Peyer's patch (tissue), 4 donors: ENCODE results near the gene RAPGEFL1. TPM values are rescaled to one million over a fixed set of nuclear protein-coding genes. Genes with fewer than 3 reads are reported as not detected.
"Not testable (repeated sequence)": the region's sequence is repeated elsewhere in the genome, so short reads cannot be mapped to it uniquely, and the experiment has no call there.

ENCODE experiments used
- DNase-seq, 3 donors: peaks; one replicate each; pipeline ENCODE4 v3.0.0-alpha.2; 2017 to 2019
- H3K27ac ChIP-seq, 4 donors: fragments of 200-600 bp; sonication (generic); one replicate each; pipeline ENCODE4 v1.5.1; 2016 to 2019
- H3K27me3 ChIP-seq, 2 donors: fragments of 200-600 bp; sonication (generic); one replicate each; pipeline ENCODE4 v1.5.1; 2019
- H3K36me3 ChIP-seq, 3 donors: fragments of 200-600 bp; sonication (generic); one replicate each; pipeline ENCODE4 v1.5.1; 2016 to 2019
- H3K4me1 ChIP-seq, 4 donors: fragments of 200-600 bp; sonication (generic); one replicate each; pipeline ENCODE4 v1.5.1; 2016 to 2019
- H3K4me3 ChIP-seq, 4 donors: fragments of 200-600 bp; sonication (generic); 1 replicate in 3 of 4; 2 replicates in 1 of 4; pipeline ENCODE4 v1.5.1; 2016 to 2019; ENCODE audit warnings: mild to moderate bottlenecking in 1 of 4
- H3K9me3 ChIP-seq, 4 donors: fragments of 200-600 bp; sonication (generic); one replicate each; pipeline ENCODE4 v1.5.1; 2016 to 2019; ENCODE audit warnings: mild to moderate bottlenecking in 1 of 4
- POLR2A ChIP-seq, 2 donors: fragments of 450-650 bp; IDR thresholded peaks; one replicate each; pipeline ENCODE4 v1.5.1; 2017; ENCODE audit warnings: antibody characterized with exemption in 2 of 2, mild to moderate bottlenecking in 2 of 2, moderate library complexity in 2 of 2
- total RNA-seq, 4 donors: library from RNA; depleted of rRNA; stranded (reverse); fragments of >200 nt; gene quantifications; one replicate each; pipeline ENCODE4 v1.1.0, GENCODE V29; 2016
- TF ChIP-seq, protein P1 (sequence below), 6 experiments: fragments of 450-650 bp in 4 of 6; fragments of 200-600 bp in 2 of 6; sonication (generic) in 1 of 6; IDR thresholded peaks; one replicate each; pipeline ENCODE4 v1.5.1; 2017 to 2019; ENCODE audit warnings: antibody characterized with exemption in 6 of 6, mild to moderate bottlenecking in 3 of 6, moderate library complexity in 1 of 6

The RAPGEFL1 gene
- total RNA-seq, 4 donors from 2014 or later, result 56.9 to 317 (median 207) TPM

- H3K4me3 ChIP-seq, result peak overlapping the region; percentile 63 to 88 (median 84)
- H3K27ac ChIP-seq, result peak overlapping the region in 3 of 4 donors; percentile 80 to 93 (median 92)
- no peaks in the 10 kb centered on the region for H3K36me3 ChIP-seq
- DNase-seq, result no peak
- H3K4me1 ChIP-seq, result peaks cover 0 to 6% (median 2%) of the 10 kb centered on the region in 4 donors
- TF ChIP-seq, protein P1, sequence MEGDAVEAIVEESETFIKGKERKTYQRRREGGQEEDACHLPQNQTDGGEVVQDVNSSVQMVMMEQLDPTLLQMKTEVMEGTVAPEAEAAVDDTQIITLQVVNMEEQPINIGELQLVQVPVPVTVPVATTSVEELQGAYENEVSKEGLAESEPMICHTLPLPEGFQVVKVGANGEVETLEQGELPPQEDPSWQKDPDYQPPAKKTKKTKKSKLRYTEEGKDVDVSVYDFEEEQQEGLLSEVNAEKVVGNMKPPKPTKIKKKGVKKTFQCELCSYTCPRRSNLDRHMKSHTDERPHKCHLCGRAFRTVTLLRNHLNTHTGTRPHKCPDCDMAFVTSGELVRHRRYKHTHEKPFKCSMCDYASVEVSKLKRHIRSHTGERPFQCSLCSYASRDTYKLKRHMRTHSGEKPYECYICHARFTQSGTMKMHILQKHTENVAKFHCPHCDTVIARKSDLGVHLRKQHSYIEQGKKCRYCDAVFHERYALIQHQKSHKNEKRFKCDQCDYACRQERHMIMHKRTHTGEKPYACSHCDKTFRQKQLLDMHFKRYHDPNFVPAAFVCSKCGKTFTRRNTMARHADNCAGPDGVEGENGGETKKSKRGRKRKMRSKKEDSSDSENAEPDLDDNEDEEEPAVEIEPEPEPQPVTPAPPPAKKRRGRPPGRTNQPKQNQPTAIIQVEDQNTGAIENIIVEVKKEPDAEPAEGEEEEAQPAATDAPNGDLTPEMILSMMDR (IDR thresholded peaks at IDR 0.05), result no peak
- no peak for TF ChIP-seq POLR2A (IDR thresholded peaks at IDR 0.05)
- no peaks in the 10 kb centered on the region for H3K9me3 ChIP-seq
- no peaks in the 10 kb centered on the region for H3K27me3 ChIP-seq
Measured at GRCh38 chr17:40218006-40218739, 40.9 kb downstream of the RAPGEFL1 start.

DNA sequence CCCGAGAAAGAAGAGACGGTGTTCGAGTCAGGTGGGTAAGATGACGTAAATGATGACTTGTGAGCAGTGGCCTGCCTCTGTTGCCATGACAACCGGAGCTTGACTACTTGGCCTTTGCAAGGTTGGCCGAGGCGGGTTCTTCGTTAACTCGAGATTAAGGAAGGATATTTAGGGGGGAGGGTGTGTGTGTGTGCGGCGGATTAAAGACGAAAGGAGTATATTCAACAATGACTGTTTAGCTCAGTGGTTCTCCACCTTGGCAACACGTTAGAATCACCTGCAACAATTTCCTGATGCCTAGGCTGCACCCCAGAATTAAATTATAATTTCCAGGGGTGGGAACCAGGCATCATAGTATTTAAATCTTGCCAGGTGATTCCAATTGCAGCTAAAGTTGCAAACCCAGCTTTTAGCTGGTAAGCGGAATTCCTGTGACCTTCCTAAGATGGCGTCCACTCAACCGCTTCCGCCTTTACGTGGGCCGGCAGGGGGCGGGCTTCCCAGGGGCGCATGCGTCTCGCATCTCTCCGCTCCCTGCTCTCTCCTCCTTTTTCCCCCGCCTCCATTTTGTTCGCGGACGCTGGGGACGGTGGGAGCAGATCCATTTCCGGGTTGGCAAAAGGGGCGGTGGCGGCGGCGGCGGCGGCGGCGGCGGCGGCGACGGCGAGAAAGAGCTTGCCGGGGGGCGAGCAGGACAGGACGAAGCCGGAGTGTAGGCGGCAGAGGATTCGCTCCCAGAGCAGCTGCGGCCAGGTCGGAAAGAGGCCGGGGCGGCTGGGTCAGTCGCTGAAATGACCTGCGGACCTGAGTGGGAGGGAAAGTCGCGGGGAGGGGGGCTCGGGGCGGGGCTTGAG is 41.7 kb downstream of the RAPGEFL1 start, which contains the start of gene WIPF2:
WIPF2 (plus strand) TSS at position 565 of the 854 bp plus-strand sequence. CDS start 37,156 bp downstream, outside the sequence.
- peak; percentile 95 to 98 (median 97) for DNase-seq
- TF ChIP-seq, protein P1 (IDR thresholded peaks at IDR 0.05), result peak; percentile 76 to 95 (median 86)
- TF ChIP-seq POLR2A (IDR thresholded peaks at IDR 0.05), result peak; percentile 52 to 78
- Histone ChIP-seq H3K9me3 (no peaks in the 10 kb centered on the region), H3K4me1 (peaks cover 0 to 6% (median 2%) of the 10 kb centered on the region in 4 donors), H3K4me3 (peak within 1 kb of the TSS; percentile 63 to 88 (median 84)), H3K27ac (peak within 1 kb of the TSS; percentile 80 to 93 (median 90)), H3K27me3 (no peaks in the 10 kb centered on the region), H3K36me3 (no peaks in the 10 kb centered on the region)

GRCh38 chr17:40219594-40220338 is 42.5 kb downstream of the RAPGEFL1 start:
- Histone ChIP-seq H3K4me3 (peak overlapping the region; percentile 63 to 88 (median 84)), H3K9me3 (no peaks in the 10 kb centered on the region), H3K36me3 (no peaks in the 10 kb centered on the region), H3K27ac (peak overlapping the region; percentile 80 to 93 (median 90)), H3K4me1 (peaks cover 0 to 7% (median 3%) of the 10 kb centered on the region in 4 donors), H3K27me3 (no peaks in the 10 kb centered on the region)
- peak in 1 of 3 donors; percentile 50 for DNase-seq
- TF ChIP-seq POLR2A (IDR thresholded peaks at IDR 0.05), result no peak
- TF ChIP-seq, protein P1 (IDR thresholded peaks at IDR 0.05), result no peak

- peaks cover 0 to 7% (median 3%) of the 10 kb centered on the region in 4 donors for H3K4me1 ChIP-seq
- peaks cover 0 to 28% (median 0%) of the 10 kb centered on the region in 3 donors for H3K36me3 ChIP-seq
- H3K27ac ChIP-seq, result no peak overlapping the region
- H3K9me3 ChIP-seq, result no peaks in the 10 kb centered on the region
- no peak overlapping the region for H3K4me3 ChIP-seq
- TF ChIP-seq, protein P1 (IDR thresholded peaks at IDR 0.05), result no peak
- H3K27me3 ChIP-seq, result no peaks in the 10 kb centered on the region
- peak in 1 of 3 donors; percentile 1 for DNase-seq
Measured at GRCh38 chr17:40224718-40225550, 47.7 kb downstream of the RAPGEFL1 start.

DNA sequence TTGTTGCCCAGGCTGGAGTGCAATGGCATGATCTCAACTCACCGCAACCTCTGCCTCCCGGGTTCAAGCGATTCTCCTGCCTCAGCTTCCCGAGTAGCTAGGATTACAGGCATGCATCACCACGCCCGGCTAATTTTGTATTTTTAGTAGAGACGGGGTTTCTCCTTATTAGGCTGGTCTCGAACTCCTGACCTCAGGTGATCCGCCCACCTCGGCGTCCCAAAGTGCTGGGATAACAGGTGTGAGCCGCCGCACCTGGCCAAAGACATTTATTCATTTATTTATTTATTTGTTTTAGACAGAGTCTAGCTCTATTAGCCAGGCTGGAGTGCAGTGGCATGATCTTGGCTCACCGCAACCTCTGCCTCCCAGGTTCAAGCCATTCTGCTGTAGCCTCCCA is 51.9 kb downstream of the RAPGEFL1 start:
- H3K4me3 ChIP-seq, H3K4me1 ChIP-seq, H3K9me3 ChIP-seq, H3K27ac ChIP-seq, H3K27me3 ChIP-seq, DNase-seq: not testable (repeated sequence)
- peaks cover 0 to 47% (median 4%) of the 10 kb centered on the region in 3 donors for H3K36me3 ChIP-seq
